GM23248 (cell line): Measurements from ENCODE around the gene PHLDB1. TPM values are rescaled to one million over a fixed set of nuclear protein-coding genes. Genes with fewer than 3 reads are reported as not detected.

ENCODE experiments used
- DNase-seq: peaks from one replicate; pipeline ENCODE4 v3.0.0-alpha.2; 2015
- H2AFZ ChIP-seq: fragments of 200-600 bp; sonication (generic); 2 replicates; pipeline ENCODE4 v1.6.1; 2016; ENCODE audit warnings: antibody characterized with exemption
- H3F3A ChIP-seq: fragments of 200-600 bp; sonication (generic); 2 replicates; pipeline ENCODE4 v1.6.1; 2016; ENCODE audit warnings: mild to moderate bottlenecking, antibody characterized with exemption, mixed run types; ENCODE audit not compliant: insufficient read depth
- H3K27ac ChIP-seq: fragments of 200-600 bp; sonication (generic); 2 replicates; pipeline ENCODE4 v1.5.1; 2016; ENCODE audit warnings: mild to moderate bottlenecking
- H3K27me3 ChIP-seq: fragments of 200-600 bp; sonication (generic); replicated peaks from 2 replicates; pipeline ENCODE4 v1.6.1; 2016; ENCODE audit warnings: mild to moderate bottlenecking; ENCODE audit not compliant: insufficient read depth
- H3K36me3 ChIP-seq: fragments of 200-600 bp; sonication (generic); 2 replicates; pipeline ENCODE4 v1.6.1; 2016; ENCODE audit warnings: low read depth, mild to moderate bottlenecking
- H3K4me1 ChIP-seq: fragments of 200-600 bp; sonication (generic); 2 replicates; pipeline ENCODE4 v1.6.1; 2016; ENCODE audit warnings: mild to moderate bottlenecking; ENCODE audit not compliant: insufficient read depth
- H3K4me2 ChIP-seq: fragments of 200-600 bp; sonication (generic); one replicate; pipeline ENCODE4 v1.6.1; 2016; ENCODE audit warnings: mild to moderate bottlenecking; ENCODE audit not compliant: unreplicated experiment
- H3K4me3 ChIP-seq: fragments of 200-600 bp; sonication (generic); 2 replicates; pipeline ENCODE4 v1.5.1; 2016; ENCODE audit warnings: mild to moderate bottlenecking
- H3K79me2 ChIP-seq: fragments of 200-600 bp; sonication (generic); 2 replicates; pipeline ENCODE4 v1.6.1; 2016; ENCODE audit warnings: mild to moderate bottlenecking; ENCODE audit not compliant: insufficient read depth
- H3K9ac ChIP-seq: fragments of 200-600 bp; sonication (generic); 2 replicates; pipeline ENCODE4 v1.6.1; 2016; ENCODE audit warnings: mild to moderate bottlenecking
- H3K9me2 ChIP-seq: fragments of 200-600 bp; sonication (generic); 2 replicates; pipeline ENCODE4 v1.6.1; 2016; ENCODE audit warnings: mixed run types, mild to moderate bottlenecking, moderate library complexity; ENCODE audit not compliant: insufficient read depth
- H3K9me3 ChIP-seq: fragments of 200-600 bp; sonication (generic); one replicate; pipeline ENCODE4 v1.6.1; 2017; ENCODE audit warnings: low read depth
- H4K20me1 ChIP-seq: fragments of 200-600 bp; sonication (generic); 2 replicates; pipeline ENCODE4 v1.6.0; 2016; ENCODE audit not compliant: insufficient read depth
- EZH2 ChIP-seq: fragments of 200-600 bp; sonication (generic); IDR thresholded peaks from 2 replicates; pipeline ENCODE4 v1.6.1; 2018; ENCODE audit warnings: antibody characterized with exemption, mild to moderate bottlenecking; ENCODE audit not compliant: insufficient read depth, poor library complexity, severe bottlenecking
- EZH2phosphoT487 ChIP-seq: fragments of 200-600 bp; sonication (generic); IDR thresholded peaks from 2 replicates; pipeline ENCODE4 v1.6.1; 2018; ENCODE audit warnings: antibody characterized with exemption, moderate library complexity, mild to moderate bottlenecking, low read depth; ENCODE audit not compliant: insufficient read depth
- whole genome bisulfite sequencing, 2 experiments: methylation state at CpG; one replicate each; pipeline ENCODE4 v1.1.6; 2015 to 2017; ENCODE audit warnings: low lambda C conversion rate in 2 of 2, low coverage in 1 of 2; ENCODE audit errors: missing lambda C conversion rate in 2 of 2; 5-methylcytosine and 5-hydroxymethylcytosine counted together
- in situ Hi-C: fragments of 300-500 bp; cut with MboI; formaldehyde crosslinking; loops from 2 replicates; pipeline ENCODE4 v1.15.0; 2020
- polyA plus RNA-seq: library from polyadenylated mRNA; unstranded; fragments of >200 nt; fragmentation: Nextera tagmentation; extraction: Ambion mirVana; gene quantifications from 2 replicates; pipeline ENCODE4 v1.2.1, GENCODE V29; 2016
- total RNA-seq: library from RNA; depleted of rRNA; stranded (reverse); fragments of >200 nt; shearing (Covaris generic); gene quantifications from 2 replicates; pipeline ENCODE4 v1.2.3, GENCODE V29; 2014

The PHLDB1 gene
- total and polyA plus RNA-seq, 2 experiments from 2014 or later: 91.7 to 102 TPM

DNA sequence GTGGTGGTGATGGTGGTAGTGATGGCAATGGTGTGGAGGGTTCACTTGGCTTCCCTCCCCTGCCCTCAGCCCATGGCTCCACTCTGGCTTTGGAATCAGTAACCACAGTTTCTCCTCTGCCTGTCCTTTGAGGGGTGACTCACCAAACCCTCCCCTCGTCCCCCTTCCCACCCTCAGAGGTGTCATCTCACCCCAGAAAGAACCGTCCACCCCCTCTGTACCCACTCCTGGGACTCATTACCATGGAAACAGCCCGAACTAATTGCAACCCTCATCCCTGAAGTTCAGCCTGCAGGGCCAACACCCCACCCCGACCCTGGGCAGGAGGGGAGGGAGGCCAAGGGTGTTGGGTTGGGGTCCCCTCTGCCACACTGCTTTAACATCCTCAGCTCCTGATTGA lies 26.6 kb downstream of the PHLDB1 start:
- Histone ChIP-seq H3F3A (peaks cover 54% of the 10 kb centered on the region), H3K9me2 (no peaks in the 10 kb centered on the region), H3K4me2 (peak overlapping the region; percentile 43), H4K20me1 (no peaks in the 10 kb centered on the region), H3K36me3 (peaks cover 35% of the 10 kb centered on the region), H3K9ac (peak overlapping the region; percentile 66), H3K27ac (peak overlapping the region; percentile 78), H3K9me3 (no peaks in the 10 kb centered on the region), H3K27me3 (no peaks in the 10 kb centered on the region), H2AFZ (no peak overlapping the region), H3K4me1 (peaks cover 22% of the 10 kb centered on the region), H3K4me3 (no peak overlapping the region), H3K79me2 (peaks cover 86% of the 10 kb centered on the region)
- DNase-seq: peak; percentile 81
- 0 to 13% methylated on average over 3 to 4 of the region's 4 CpGs for WGBS, 2 experiments
- no peak for TF ChIP-seq EZH2
- TF ChIP-seq EZH2phosphoT487: no peak
- in situ Hi-C loops: no loop called here

DNA sequence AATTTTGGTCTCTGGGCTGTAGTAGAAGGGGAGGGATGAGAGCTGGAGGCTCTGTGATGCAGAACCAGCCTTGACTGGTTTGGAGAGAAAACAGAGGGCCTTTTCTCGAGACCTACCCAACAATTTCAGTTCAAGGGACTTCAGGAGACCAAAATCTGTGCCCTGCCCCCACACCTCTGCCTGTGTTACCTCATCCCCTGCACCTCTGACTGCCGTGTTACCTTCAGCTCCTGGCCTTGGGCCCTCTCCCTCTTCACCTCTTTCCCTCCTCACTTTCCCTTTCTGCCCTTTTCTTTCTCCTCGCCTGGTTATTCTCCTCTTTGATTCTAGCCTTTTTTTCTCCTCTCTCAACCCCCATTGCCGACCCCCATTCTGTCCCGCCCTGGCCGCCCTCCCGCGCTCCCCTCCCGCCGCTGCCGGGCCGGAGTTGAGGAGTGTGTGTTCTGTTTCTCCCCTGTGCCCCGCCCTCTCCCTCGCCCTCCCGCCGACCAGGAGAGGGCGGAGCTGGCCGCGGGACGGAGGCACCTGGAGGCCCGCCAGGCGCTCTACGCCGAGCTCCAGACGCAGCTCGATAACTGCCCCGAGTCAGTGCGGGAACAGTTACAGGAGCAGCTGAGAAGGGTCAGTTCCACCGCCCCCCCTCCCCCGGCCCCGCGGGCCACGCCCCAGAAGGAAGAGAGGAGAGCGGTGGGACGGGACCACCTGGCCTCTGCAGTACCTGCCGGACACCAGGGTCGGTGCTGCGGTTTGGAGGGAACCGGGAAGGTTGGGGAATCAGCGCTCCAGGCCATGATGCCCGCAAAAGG lies 27.2 kb downstream of the PHLDB1 start:
- H3K27ac ChIP-seq: peak overlapping the region; percentile 78
- H4K20me1 ChIP-seq: no peaks in the 10 kb centered on the region
- H3K36me3 ChIP-seq: peaks cover 33% of the 10 kb centered on the region
- no peaks in the 10 kb centered on the region for H3K27me3 ChIP-seq
- peak; percentile 56 for DNase-seq
- H2AFZ ChIP-seq: no peak overlapping the region
- TF ChIP-seq EZH2phosphoT487 (no peak), EZH2 (no peak)
- H3K79me2 ChIP-seq: peaks cover 84% of the 10 kb centered on the region
- H3F3A ChIP-seq: peaks cover 54% of the 10 kb centered on the region
- no peak overlapping the region for H3K4me3 ChIP-seq
- no peaks in the 10 kb centered on the region for H3K9me3 ChIP-seq
- in situ Hi-C loops: no loop called here
- H3K4me1 ChIP-seq: peaks cover 17% of the 10 kb centered on the region
- no peaks in the 10 kb centered on the region for H3K9me2 ChIP-seq
- H3K4me2 ChIP-seq: peak overlapping the region; percentile 43
- WGBS, 2 experiments: 39 to 41% methylated on average over 25 to 41 of the region's 41 CpGs
- H3K9ac ChIP-seq: peak overlapping the region; percentile 66

DNA sequence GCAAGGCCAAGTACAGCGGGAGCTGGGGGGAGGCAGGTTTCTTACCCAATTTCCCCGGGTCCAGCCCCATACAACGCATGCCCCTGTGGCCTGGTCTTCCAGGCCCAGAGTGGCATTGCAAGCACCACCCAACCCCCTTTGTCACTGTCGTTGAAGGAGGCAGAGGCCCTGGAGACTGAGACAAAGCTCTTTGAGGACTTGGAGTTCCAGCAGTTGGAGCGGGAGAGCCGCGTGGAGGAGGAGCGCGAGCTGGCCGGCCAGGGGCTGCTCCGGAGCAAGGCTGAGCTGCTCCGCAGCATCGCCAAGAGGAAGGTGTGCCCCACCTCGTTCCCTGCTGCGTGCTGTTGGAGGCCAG lies 27.8 kb downstream of the PHLDB1 start:
- H3K4me1 ChIP-seq: peaks cover 17% of the 10 kb centered on the region
- no peak overlapping the region for H2AFZ ChIP-seq
- no peaks in the 10 kb centered on the region for H4K20me1 ChIP-seq
- peaks cover 54% of the 10 kb centered on the region for H3F3A ChIP-seq
- DNase-seq: no peak
- H3K36me3 ChIP-seq: peaks cover 33% of the 10 kb centered on the region
- no peak overlapping the region; the same call in 1 of the 2 replicates for H3K9ac ChIP-seq
- in situ Hi-C loops: no loop called here
- peak overlapping the region; percentile 78 for H3K27ac ChIP-seq
- H3K4me2 ChIP-seq: no peak overlapping the region
- TF ChIP-seq EZH2phosphoT487 (no peak), EZH2 (no peak)
- 76 to 80% methylated on average over 14 to 15 of the region's 15 CpGs for WGBS, 2 experiments
- no peak overlapping the region for H3K4me3 ChIP-seq
- H3K9me2 ChIP-seq: no peaks in the 10 kb centered on the region
- H3K27me3 ChIP-seq: no peaks in the 10 kb centered on the region
- H3K9me3 ChIP-seq: no peaks in the 10 kb centered on the region
- H3K79me2 ChIP-seq: peaks cover 82% of the 10 kb centered on the region

DNA sequence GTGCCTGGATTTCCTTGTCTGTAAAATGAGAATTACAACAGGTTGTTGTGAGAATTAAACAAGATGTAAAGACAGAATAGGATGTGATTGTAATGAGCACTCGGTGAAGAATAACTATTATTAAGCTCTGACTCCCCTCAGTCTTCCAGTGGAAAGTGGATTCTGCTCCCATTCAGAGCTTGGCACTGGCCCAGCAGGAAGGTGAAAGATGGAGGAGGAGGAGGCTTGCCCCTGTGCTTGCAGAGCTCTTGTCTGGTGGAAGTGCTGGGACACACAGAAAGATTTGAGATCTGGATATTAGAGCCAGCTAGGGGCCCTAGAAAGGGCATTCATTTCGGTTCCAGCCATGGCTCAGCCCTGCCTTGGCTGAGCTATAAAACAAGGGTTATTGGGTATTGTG lies 28.2 kb downstream of the PHLDB1 start:
- Histone ChIP-seq H3K4me3 (no peak overlapping the region), H3K4me1 (peaks cover 17% of the 10 kb centered on the region), H3K9me3 (no peaks in the 10 kb centered on the region), H3K9me2 (no peaks in the 10 kb centered on the region), H4K20me1 (no peaks in the 10 kb centered on the region), H3K9ac (no peak overlapping the region), H3K27ac (peak overlapping the region; percentile 14; the same call in 1 of the 2 replicates), H3K4me2 (no peak overlapping the region), H3K79me2 (peaks cover 82% of the 10 kb centered on the region), H2AFZ (no peak overlapping the region), H3K27me3 (no peaks in the 10 kb centered on the region), H3K36me3 (peaks cover 30% of the 10 kb centered on the region), H3F3A (peaks cover 50% of the 10 kb centered on the region)
- 95 to 97% methylated on average over 2 of the region's 2 CpGs for WGBS, 2 experiments
- DNase-seq: no peak
- no peak for TF ChIP-seq EZH2
- TF ChIP-seq EZH2phosphoT487: no peak
- in situ Hi-C loops: no loop called here
